ENCODE results near the gene RRP9. TPM values are rescaled to one million over a fixed set of nuclear protein-coding genes. Genes with fewer than 3 reads are reported as not detected.

The RRP9 gene
- total RNA-seq, 2 experiments from 2014 or later = 17.7 to 19.2 TPM

DNA sequence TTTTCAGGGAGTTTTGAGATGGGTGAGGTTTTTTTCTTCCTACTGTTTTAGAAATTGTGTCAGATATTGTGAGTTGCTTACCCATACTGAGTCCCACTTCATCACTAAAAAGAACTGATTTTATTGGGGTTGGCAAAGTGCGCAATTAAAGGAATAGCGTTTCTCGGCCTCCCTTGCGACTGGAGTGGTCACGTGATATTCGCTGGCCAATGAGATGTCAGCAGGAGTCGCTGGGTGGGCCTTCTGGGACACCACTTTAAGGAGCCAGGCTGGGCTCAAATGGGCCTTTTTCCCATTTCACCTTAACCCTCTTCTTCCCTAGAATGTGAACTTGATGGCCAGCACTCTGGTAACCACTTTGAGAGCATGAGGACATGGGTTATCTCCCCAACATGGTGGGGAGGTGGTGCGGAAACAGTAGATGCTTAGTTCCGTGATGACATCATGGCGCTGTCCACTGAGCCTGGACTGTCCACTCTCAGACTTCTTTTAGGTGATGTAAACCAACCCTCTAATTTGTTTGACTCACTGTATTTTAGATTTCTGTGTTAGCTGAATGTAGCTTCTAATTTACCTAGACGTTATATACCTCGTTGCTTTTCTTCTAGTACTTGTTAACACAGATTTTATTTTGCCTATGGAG, 53.1 kb downstream of the RRP9 start:
- no peaks in the 10 kb centered on the region for H3K36me3 Mint-ChIP-seq
- no peak overlapping the region for H3K27ac Mint-ChIP-seq
- POLR2A ChIA-PET = no interaction called here
- H3K27me3 Mint-ChIP-seq = peaks cover 29% of the 10 kb centered on the region
- H3K4me3 Mint-ChIP-seq = no peak overlapping the region
- H3K9me3 Mint-ChIP-seq = no peaks in the 10 kb centered on the region
- DNase-seq (no peak), ATAC-seq (ENCODE audit: low read depth) (no peak)
- H3K4me1 Mint-ChIP-seq = peaks cover 21% of the 10 kb centered on the region

DNA sequence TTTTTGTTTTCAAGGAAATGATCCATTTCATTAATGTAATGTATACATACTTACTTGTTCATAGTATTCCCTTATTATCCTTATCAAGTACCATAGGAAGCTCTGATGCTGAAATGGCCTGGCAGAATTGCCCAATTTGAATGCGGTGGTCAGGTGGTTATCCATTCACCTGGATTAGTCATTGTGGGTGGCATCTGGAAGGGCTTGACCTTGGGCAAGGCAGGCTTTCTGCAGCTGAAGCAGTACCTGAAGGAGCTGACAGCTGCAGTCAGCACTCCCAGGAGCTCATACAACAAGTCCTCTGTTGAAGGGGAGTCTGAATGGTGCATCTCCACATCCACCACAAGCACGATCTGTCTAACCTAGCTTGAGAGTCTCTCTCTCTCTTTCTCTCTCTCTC, 54.1 kb downstream of the RRP9 start:
- Mint-ChIP-seq H3K36me3 (no peaks in the 10 kb centered on the region), H3K4me3 (no peak overlapping the region), H3K4me1 (peaks cover 21% of the 10 kb centered on the region)

GRCh38 chr3:51886447-51886846, 55.3 kb downstream of the RRP9 start:
- H3K36me3 Mint-ChIP-seq = no peaks in the 10 kb centered on the region
- no peak for ATAC-seq (ENCODE audit: low read depth)
- no peaks in the 10 kb centered on the region for H3K9me3 Mint-ChIP-seq

More for the DNA sequence above, 54.1 kb downstream of the RRP9 start:
- no peak overlapping the region for H3K27ac Mint-ChIP-seq
- no peaks in the 10 kb centered on the region for H3K9me3 Mint-ChIP-seq
- no peak for ATAC-seq (ENCODE audit: low read depth)
- peaks cover 32% of the 10 kb centered on the region for H3K27me3 Mint-ChIP-seq
- no peak for DNase-seq
- POLR2A ChIA-PET = no interaction called here

More at GRCh38 chr3:51886447-51886846, 55.3 kb downstream of the RRP9 start:
- H3K27me3 Mint-ChIP-seq = peaks cover 26% of the 10 kb centered on the region
- no peak overlapping the region for H3K4me3 Mint-ChIP-seq
- peaks cover 12% of the 10 kb centered on the region for H3K4me1 Mint-ChIP-seq
- DNase-seq = no peak
- no peak overlapping the region for H3K27ac Mint-ChIP-seq
- POLR2A ChIA-PET = no interaction called here

Other genes starting within 250 kb of the RRP9 start
- gene GRM2, start 234.8 kb downstream of the RRP9 start, total RNA-seq = 1 to 10 TPM; 1.4 to 2.2 TPM
- not detected for gene IQCF6, start 162.7 kb downstream of the RRP9 start, total RNA-seq
- gene IQCF2, start 80.3 kb downstream of the RRP9 start, total RNA-seq = not detected
- gene IQCF5, start 66.3 kb downstream of the RRP9 start, total RNA-seq = not detected
- not detected for gene IQCF1, start 38.6 kb downstream of the RRP9 start, total RNA-seq
- gene PARP3, start 459 bp upstream of the RRP9 start, total RNA-seq = 10 to 100 TPM; 23.5 to 26.1 TPM
- not detected for gene GPR62, start 13.5 kb upstream of the RRP9 start, total RNA-seq
- 10 to 100 TPM; 17.8 to 18.2 TPM for gene PCBP4, start 25.6 kb upstream of the RRP9 start, total RNA-seq
- 10 to 100 TPM; 49.6 to 54.3 TPM for gene ABHD14B, start 32.1 kb upstream of the RRP9 start, total RNA-seq
- gene ABHD14A, start 33.2 kb upstream of the RRP9 start, total RNA-seq = 10 to 100 TPM; 11.3 to 15.9 TPM
- gene ACY1, start 41.6 kb upstream of the RRP9 start, total RNA-seq = 10 to 100 TPM; 15.8 to 17.1 TPM
- 1,000 to 10,000 TPM; 1,076 to 1,089 TPM for gene RPL29, start 54.0 kb upstream of the RRP9 start, total RNA-seq
- 10 to 100 TPM; 30.9 to 31.3 TPM for gene DUSP7, start 114.7 kb upstream of the RRP9 start, total RNA-seq
- 10 to 100 TPM; 20.8 to 22.4 TPM for gene POC1A, start 212.5 kb upstream of the RRP9 start, total RNA-seq

Data from activated naive CD8-positive, alpha-beta T cell treated with anti-CD3 and anti-CD28 coated beads, Interleukin-2, amount 10 ng/mL, durations not matched to agents 7 days and 5 days (primary cell).